AG10803 (cell line): Measurements from ENCODE around the gene IRF2.

Experiments used
- DNase-seq: peaks from one replicate; pipeline ENCODE4 v3.0.0; 2010; ENCODE audit warnings: low read depth
- H3K4me3 ChIP-seq: 2 replicates; pipeline ENCODE4 v1.5.1; 2011; ENCODE audit warnings: mild to moderate bottlenecking, low read length, control low read depth
- CTCF ChIP-seq: conservative IDR thresholded peaks from 2 replicates; pipeline ENCODE4 v1.5.1; 2011; ENCODE audit warnings: mild to moderate bottlenecking, low read length, control low read depth, inconsistent platforms

The IRF2 gene

GRCh38 chr4:184444215-184444952 is 30.0 kb downstream of the IRF2 start:
- DNase-seq, result peak; percentile 71
- H3K4me3 ChIP-seq, result no peak overlapping the region
- no peak for TF ChIP-seq CTCF

- no peak for DNase-seq
- TF ChIP-seq CTCF, result no peak
Measured at GRCh38 chr4:184443318-184443717, 31.0 kb downstream of the IRF2 start.

DNA sequence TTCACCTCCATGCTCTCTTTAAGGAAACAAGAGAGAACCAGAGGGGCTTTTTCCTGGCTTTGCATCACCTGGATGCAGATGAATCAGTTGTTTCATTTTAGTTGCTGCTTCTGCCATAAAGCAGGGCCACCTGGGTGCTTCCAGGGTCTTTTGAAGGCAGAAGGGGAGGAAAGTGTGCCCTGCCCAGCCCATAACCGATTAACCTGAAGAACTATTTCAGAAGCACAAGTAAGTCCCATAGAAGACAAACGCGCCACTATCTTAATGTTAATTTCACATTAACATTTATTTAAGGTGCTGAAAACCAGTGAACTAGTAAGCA is 32.1 kb downstream of the IRF2 start:
- no peak for TF ChIP-seq CTCF
- no peak overlapping the region for H3K4me3 ChIP-seq
- no peak for DNase-seq

More at GRCh38 chr4:184443318-184443717, 31.0 kb downstream of the IRF2 start:
- H3K4me3 ChIP-seq, result no peak overlapping the region

GRCh38 chr4:184441461-184442313 is 32.7 kb downstream of the IRF2 start:
- H3K4me3 ChIP-seq, result no peak overlapping the region

GRCh38 chr4:184440595-184441358 is 33.6 kb downstream of the IRF2 start:
- no peak overlapping the region for H3K4me3 ChIP-seq
- no peak for TF ChIP-seq CTCF
- DNase-seq, result no peak

More at GRCh38 chr4:184441461-184442313, 32.7 kb downstream of the IRF2 start:
- TF ChIP-seq CTCF, result no peak
- peak; percentile 37 for DNase-seq

DNA sequence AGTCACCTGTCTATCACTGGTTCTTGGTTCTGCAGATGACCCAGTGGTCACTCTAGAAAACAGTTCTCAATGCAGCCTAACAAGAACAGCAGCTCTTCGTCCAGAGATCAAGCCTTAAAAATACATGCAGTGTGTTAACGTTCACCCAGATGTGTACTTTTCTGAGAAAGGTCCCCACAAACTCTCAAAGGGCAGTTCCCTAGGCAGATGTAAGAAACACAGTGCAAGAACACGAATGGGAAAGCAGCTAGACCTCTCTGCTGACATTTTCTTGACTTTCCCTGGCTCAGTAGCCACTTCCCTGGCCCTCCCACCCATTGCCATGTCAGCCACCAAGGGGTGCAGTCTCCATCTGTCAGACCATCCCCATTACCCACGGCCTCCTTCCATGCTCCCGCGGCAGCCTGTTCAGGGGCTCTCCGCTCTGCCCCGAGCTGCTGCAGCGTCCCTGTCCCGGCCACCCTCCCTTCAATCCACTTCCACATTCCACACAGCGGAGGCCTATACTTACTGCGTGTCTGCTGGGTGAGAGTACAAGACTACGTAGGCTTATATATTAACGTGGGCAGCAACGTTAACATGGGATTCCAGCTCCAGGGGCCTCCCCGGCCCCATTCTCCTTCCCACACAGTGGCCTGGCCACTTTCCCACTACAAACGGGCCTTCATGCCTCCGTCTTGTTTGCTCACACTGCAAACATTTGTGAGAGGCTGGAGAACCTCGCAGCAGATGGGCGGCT is 34.3 kb downstream of the IRF2 start:
- H3K4me3 ChIP-seq, result no peak overlapping the region; the same call in 1 of the 2 replicates
- no peak for TF ChIP-seq CTCF
- DNase-seq, result peak; percentile 76
